ENCODE results near the gene FRMD4A.

- TF ChIP-seq CTCF (IDR thresholded peaks at IDR 0.05): no peak
- TF ChIP-seq POLR2A (IDR thresholded peaks at IDR 0.05): no peak
Measured at GRCh38 chr10:14163377-14164086, 167.2 kb downstream of the FRMD4A start.

Data from uterus (tissue), 2 donors.